Measurements from ENCODE around the gene RNF2. TPM values are rescaled to one million over a fixed set of nuclear protein-coding genes. Genes with fewer than 3 reads are reported as not detected.

The RNF2 gene
- total RNA-seq, 1 donor from 2014 or later = 38.1 TPM

- no peak for DNase-seq
Observed at GRCh38 chr1:185096531-185096930, 51.2 kb downstream of the RNF2 start.

- no peak for DNase-seq
Observed at GRCh38 chr1:185104083-185104482, 58.7 kb downstream of the RNF2 start.

DNA sequence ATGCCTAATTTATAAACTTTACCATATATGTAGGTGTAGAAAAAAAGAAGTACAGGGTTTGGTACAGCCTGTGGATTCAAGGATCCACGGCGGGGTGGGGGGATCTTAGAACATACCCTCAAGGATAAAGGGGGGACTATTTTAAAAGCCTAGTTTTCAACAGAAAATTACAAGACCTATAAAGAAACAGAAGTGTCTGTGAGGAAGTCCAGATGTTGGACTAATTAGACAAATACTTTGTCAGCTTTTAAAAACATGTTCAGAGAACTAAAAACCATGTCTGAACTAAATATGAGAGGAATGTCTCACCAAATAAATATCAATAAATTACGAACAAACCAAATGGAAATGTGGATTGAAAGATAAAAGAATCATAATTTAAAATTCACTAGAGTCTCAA, 59.8 kb downstream of the RNF2 start:
- no peak for DNase-seq

DNA sequence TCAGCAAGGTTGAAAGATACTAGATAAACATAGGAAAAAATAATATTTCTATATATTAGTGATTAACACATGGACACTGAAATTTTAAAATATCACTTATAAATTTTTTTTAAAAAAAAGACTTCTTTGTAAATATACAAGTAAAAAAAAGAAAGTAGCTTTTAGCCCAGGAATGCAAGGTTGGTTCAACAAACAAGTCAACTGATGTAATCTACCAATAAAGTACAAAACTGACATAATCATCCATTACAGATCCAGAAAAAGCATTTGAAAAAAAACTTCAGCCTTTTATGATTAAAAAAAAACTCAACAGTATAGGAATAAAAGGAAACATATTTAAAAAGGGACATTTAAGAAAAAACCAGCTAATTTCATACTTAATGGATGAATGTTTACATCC, 63.0 kb downstream of the RNF2 start:
- DNase-seq = no peak

DNA sequence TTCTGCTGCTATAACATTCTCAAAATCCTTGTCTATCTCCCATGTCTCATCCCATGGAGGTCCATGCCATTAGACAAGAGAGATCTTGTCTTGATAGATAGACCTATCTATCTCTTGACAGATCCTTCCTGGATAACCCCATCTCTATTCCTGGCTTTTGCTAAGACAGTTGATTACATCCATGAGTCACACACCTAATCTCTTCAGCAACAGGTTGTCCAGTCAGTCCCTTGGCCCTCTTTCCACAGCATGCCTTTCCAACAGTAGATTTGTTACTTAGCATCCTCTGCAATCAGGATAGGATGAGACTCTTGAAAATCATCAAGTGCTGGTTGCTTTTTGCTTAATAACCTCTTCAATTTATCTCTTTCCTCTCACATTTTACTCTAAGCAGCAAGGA, 64.8 kb downstream of the RNF2 start:
- no peak for DNase-seq

DNA sequence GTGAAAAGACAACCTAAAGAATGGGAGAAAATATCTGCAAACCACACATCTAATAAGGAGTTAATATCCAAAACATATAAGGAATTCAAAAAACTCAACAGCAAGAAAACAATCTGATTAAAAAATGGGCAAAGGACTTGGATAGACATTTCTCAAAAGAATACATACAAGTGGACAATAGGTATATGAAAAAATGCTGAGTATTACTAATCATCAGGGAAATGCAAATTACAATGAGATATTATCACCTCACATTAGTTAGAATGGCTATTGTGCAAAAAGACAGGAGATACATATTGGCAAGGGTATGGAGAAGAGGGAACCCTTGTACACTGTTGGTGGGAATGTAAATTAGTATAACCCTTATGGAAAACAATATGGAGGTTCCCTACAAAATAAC, 66.5 kb downstream of the RNF2 start:
- no peak for DNase-seq

DNA sequence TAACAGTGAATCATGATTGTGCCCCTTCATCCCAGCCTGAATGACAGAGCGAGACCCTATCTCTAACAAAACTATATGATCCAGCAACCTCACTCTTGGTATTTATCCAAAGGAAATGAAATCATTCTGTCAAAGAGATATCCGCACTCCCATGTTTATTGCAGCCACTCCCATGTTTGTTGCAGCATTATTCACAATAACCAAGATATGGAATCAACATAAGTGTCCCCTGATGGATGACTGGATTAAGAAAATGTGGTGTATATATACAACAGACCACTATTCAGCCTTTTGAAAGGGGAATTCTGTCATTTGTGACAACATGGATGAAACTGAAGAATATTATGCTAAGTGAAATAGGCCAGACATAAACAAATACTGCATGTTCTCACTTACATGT, 67.0 kb downstream of the RNF2 start:
- DNase-seq = no peak

DNA sequence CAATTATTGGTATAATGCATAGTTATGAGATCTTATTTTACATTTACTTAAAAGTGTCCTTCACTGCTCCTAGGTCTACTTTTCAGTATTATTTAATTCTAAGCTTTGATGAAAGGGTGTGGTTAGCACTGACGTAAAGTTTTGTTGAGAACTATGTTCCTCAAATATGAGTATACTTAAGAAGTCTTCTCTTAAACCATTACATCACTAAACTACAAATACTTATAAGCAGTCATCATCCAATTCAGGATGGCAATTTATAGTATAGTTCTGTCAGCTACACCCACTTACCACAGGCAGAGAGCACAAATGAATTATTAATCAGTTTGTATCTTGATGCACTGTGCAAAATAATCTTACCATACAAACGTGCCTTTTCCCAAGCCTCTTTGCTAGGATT, 84.3 kb downstream of the RNF2 start:
- DNase-seq = no peak

GRCh38 chr1:185132534-185132933, 87.2 kb downstream of the RNF2 start:
- DNase-seq = no peak

DNA sequence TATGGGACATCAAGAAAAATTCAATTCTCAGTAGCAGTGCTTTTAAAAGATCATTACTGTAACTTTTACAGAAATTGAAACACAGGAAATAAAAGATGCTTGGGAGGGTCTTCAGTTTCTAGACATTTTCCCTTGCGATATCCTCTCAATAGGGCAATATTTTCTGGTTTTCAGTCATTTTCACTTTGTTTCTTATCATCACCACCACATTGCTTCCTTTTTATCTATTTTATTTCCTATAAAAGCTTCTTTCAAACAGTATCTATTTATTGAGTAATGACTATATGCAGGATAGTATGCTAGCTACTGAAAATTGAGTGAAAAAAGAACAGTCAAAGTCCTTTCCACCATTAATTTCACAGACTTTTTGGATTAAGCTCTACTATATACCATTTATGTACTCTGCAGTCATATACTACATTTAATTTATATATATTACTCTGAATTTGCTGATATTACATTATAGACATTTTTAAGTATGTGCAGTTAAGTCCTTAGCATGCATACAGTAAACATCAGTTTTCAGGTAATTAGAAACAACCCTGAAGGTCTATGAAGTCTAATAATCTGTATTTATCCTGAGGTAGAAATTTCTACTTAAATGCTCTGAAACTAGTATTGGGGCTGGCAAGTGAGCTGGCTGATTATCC, 92.7 kb downstream of the RNF2 start:
- no peak for DNase-seq

DNA sequence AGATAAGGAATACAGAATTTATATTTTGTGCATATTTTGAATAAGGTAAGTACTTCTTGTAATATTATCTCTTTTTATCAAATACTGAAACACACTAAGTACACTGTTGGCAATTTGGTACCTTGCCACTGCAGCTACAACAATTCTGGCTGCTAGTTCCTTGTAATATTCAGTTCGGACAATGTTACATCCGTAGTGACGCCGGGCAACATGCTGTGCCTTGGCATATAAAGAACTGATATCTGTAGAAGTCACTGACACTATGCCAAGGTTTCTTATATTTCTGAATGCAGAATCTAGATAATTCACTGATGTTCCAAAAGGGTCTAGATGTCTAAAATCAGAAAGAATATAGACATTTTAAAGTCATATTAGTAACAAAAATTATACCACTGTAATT, 93.9 kb downstream of the RNF2 start:
- no peak for DNase-seq

- no peak for DNase-seq
Observed at GRCh38 chr1:185144233-185144632, 98.9 kb downstream of the RNF2 start.

DNA sequence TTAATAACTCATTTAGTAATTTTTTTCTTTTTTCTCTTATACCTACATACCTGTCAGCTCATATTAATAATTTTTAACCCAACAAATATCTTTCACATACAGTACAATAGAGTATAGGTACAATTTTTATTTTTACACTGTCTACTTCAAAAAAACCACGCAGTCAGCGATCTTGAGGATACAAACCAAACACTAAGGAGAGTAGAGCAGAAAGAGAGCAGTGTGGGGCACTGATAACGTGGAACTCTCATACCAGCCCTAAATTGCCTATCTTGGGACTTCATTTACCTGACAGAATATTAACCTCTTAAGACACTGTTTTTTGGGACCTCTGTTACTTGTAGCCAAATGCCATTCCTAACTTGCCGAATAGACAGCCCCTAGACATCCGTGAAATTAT, 105.9 kb downstream of the RNF2 start:
- DNase-seq = no peak

Small RNA genes lying within 50 kb of the gene (small RNA-seq; reads per million reads assigned to genes)
- gene RNA5SP72 (ENCODE audit: low replicate concordance) = not detected

Other genes starting within 250 kb of the RNF2 start
- gene NIBAN1, start 71.0 kb upstream of the RNF2 start, total RNA-seq = 65.8 TPM
- gene TRMT1L, start 111.4 kb downstream of the RNF2 start, total RNA-seq = 40.9 TPM
- 14.2 TPM for gene SWT1, start 111.6 kb downstream of the RNF2 start, total RNA-seq

All from tongue (tissue), 3 donors.